Glomerular visceral epithelial cell (primary cell): ENCODE data around the gene SPR.

Source experiments
- DNase-seq: peaks from one replicate; pipeline ENCODE4 v3.0.0-alpha.2; 2016; ENCODE audit errors: extremely low spot score

Gene SPR

GRCh38 chr2:72887032-72887739, at the start of gene SPR:
Gene SPR (plus strand): TSS chr2:72887408. CDS start chr2:72887433, 25 bp downstream.
- peak; percentile 72 for DNase-seq

GRCh38 chr2:72840066-72840465, 47.1 kb upstream of the SPR start:
- DNase-seq, result no peak

- no peak for DNase-seq
Observed at GRCh38 chr2:72841462-72842125, 45.6 kb upstream of the SPR start.

GRCh38 chr2:72843301-72843700, 43.9 kb upstream of the SPR start:
- no peak for DNase-seq

GRCh38 chr2:72846171-72847095, 40.8 kb upstream of the SPR start:
- no peak for DNase-seq

- no peak for DNase-seq
Observed at GRCh38 chr2:72847534-72848315, 39.5 kb upstream of the SPR start.

GRCh38 chr2:72848436-72849137, 38.6 kb upstream of the SPR start:
- DNase-seq, result no peak

GRCh38 chr2:72849138-72849462, 38.1 kb upstream of the SPR start:
- DNase-seq, result no peak

GRCh38 chr2:72851333-72851732, 35.9 kb upstream of the SPR start:
- no peak for DNase-seq

GRCh38 chr2:72859831-72860262, 27.4 kb upstream of the SPR start:
- peak; percentile 52 for DNase-seq

GRCh38 chr2:72862239-72862988, 24.8 kb upstream of the SPR start:
- peak; percentile 85 for DNase-seq

GRCh38 chr2:72863046-72863445, 24.2 kb upstream of the SPR start:
- DNase-seq, result no peak

- peak; percentile 47 for DNase-seq
Observed at GRCh38 chr2:72864500-72864899, 22.7 kb upstream of the SPR start.

GRCh38 chr2:72871060-72871459, 16.1 kb upstream of the SPR start:
- DNase-seq, result no peak

- no peak for DNase-seq
Observed at GRCh38 chr2:72871880-72872279, 15.3 kb upstream of the SPR start.

- peak; percentile 18 for DNase-seq
Observed at GRCh38 chr2:72883356-72883962, 3.7 kb upstream of the SPR start.

- DNase-seq, result no peak
Observed at GRCh38 chr2:72886505-72887031, 640 bp upstream of the SPR start.

- peak; percentile 87 for DNase-seq
Observed at GRCh38 chr2:72887740-72888437, 681 bp downstream of the SPR start.
